Stimulated activated CD8-positive, alpha-beta memory T cell treated with anti-CD3 and anti-CD28 coated beads, Interleukin-7, amount 100 ng/mL, for 4 hours (primary cell): ENCODE measurements around the gene SLC30A10.
"Not testable (repeated sequence)": the region's sequence is repeated elsewhere in the genome, so short reads cannot be mapped to it uniquely, and the experiment has no call there.

Experiments
- DNase-seq, 2 donors: peaks; one replicate each; pipeline ENCODE4 v3.0.0-alpha.2; 2020; ENCODE audit warnings: low read depth in 2 of 2

Gene SLC30A10

GRCh38 chr1:219927956-219928790 is at the start of gene SLC30A10:
Gene SLC30A10 (minus strand): TSS chr1:219928557. CDS start chr1:219928440, 117 bp downstream.
- DNase-seq, result no peak

- DNase-seq, result no peak
These were observed 44.9 kb upstream of the SLC30A10 start for GRCh38 chr1:219973213-219973612.

GRCh38 chr1:219967361-219967760 is 39.0 kb upstream of the SLC30A10 start:
- no peak for DNase-seq

GRCh38 chr1:219966071-219966349 is 37.7 kb upstream of the SLC30A10 start:
- no peak for DNase-seq

GRCh38 chr1:219965285-219966070 is 37.1 kb upstream of the SLC30A10 start:
- DNase-seq, result no peak

- DNase-seq, result no peak
These were observed 35.1 kb upstream of the SLC30A10 start for GRCh38 chr1:219963432-219963831.

- DNase-seq, result no peak
These were observed 33.3 kb upstream of the SLC30A10 start for GRCh38 chr1:219961684-219962083.

- no peak for DNase-seq
These were observed 31.3 kb upstream of the SLC30A10 start for GRCh38 chr1:219959540-219960203.

GRCh38 chr1:219958875-219959417 is 30.6 kb upstream of the SLC30A10 start:
- no peak for DNase-seq

- no peak for DNase-seq
These were observed 26.5 kb upstream of the SLC30A10 start for GRCh38 chr1:219954736-219955421.

GRCh38 chr1:219954052-219954451 is 25.7 kb upstream of the SLC30A10 start:
- no peak for DNase-seq

GRCh38 chr1:219952361-219952760 is 24.0 kb upstream of the SLC30A10 start:
- no peak for DNase-seq

GRCh38 chr1:219949227-219949626 is 20.9 kb upstream of the SLC30A10 start:
- not testable (repeated sequence) for DNase-seq

- DNase-seq, result not testable (repeated sequence)
These were observed 20.4 kb upstream of the SLC30A10 start for GRCh38 chr1:219948766-219949165.

GRCh38 chr1:219945795-219946194 is 17.4 kb upstream of the SLC30A10 start:
- DNase-seq, result no peak

GRCh38 chr1:219941179-219942118 is 13.1 kb upstream of the SLC30A10 start:
- DNase-seq, result no peak

GRCh38 chr1:219940707-219941106 is 12.3 kb upstream of the SLC30A10 start:
- no peak for DNase-seq

GRCh38 chr1:219938706-219939105 is 10.3 kb upstream of the SLC30A10 start:
- DNase-seq, result no peak

- DNase-seq, result not testable (repeated sequence)
These were observed 5.4 kb upstream of the SLC30A10 start for GRCh38 chr1:219933763-219934162.

GRCh38 chr1:219931033-219931432 is 2.7 kb upstream of the SLC30A10 start:
- no peak for DNase-seq

GRCh38 chr1:219928791-219929118 is 398 bp upstream of the SLC30A10 start:
- DNase-seq, result no peak
